Stimulated activated naive CD4-positive, alpha-beta T cell treated with Interleukin-2 at 50 U/mL for 16 hours (primary cell): ENCODE data around the gene NAV2.

ENCODE experiments used
- DNase-seq: peaks from one replicate; lab custom pipeline; 2025; lab: John Stamatoyannopoulos, UW

Gene NAV2

GRCh38 chr11:19683862-19684491, 28.7 kb upstream of the NAV2 start:
- no peak for DNase-seq

- DNase-seq, result no peak
Measured at GRCh38 chr11:19686234-19686633, 26.4 kb upstream of the NAV2 start.

GRCh38 chr11:19687392-19687791, 25.2 kb upstream of the NAV2 start:
- DNase-seq, result no peak

- DNase-seq, result no peak
Measured at GRCh38 chr11:19689281-19690000, 23.2 kb upstream of the NAV2 start.

GRCh38 chr11:19690885-19691284, 21.8 kb upstream of the NAV2 start:
- DNase-seq, result no peak

- no peak for DNase-seq
Measured at GRCh38 chr11:19691815-19692500, 20.7 kb upstream of the NAV2 start.

- DNase-seq, result no peak
Measured at GRCh38 chr11:19693146-19693545, 19.5 kb upstream of the NAV2 start.

- no peak for DNase-seq
Measured at GRCh38 chr11:19694796-19695345, 17.8 kb upstream of the NAV2 start.

GRCh38 chr11:19696073-19696472, 16.6 kb upstream of the NAV2 start:
- no peak for DNase-seq

GRCh38 chr11:19696904-19697303, 15.7 kb upstream of the NAV2 start:
- no peak for DNase-seq

- DNase-seq, result no peak
Measured at GRCh38 chr11:19697721-19698121, 14.9 kb upstream of the NAV2 start.

GRCh38 chr11:19698493-19699292, 13.9 kb upstream of the NAV2 start:
- DNase-seq, result no peak

- DNase-seq, result no peak
Measured at GRCh38 chr11:19701421-19701820, 11.2 kb upstream of the NAV2 start.

- DNase-seq, result no peak
Measured at GRCh38 chr11:19702620-19703019, 10.0 kb upstream of the NAV2 start.

GRCh38 chr11:19703211-19703610, 9.4 kb upstream of the NAV2 start:
- DNase-seq, result no peak

GRCh38 chr11:19704213-19704612, 8.4 kb upstream of the NAV2 start:
- no peak for DNase-seq

- no peak for DNase-seq
Measured at GRCh38 chr11:19705936-19706335, 6.7 kb upstream of the NAV2 start.

GRCh38 chr11:19711911-19712280, 741 bp upstream of the NAV2 start:
- DNase-seq, result peak; percentile 19

- no peak for DNase-seq
Measured at GRCh38 chr11:19713196-19714021, 772 bp downstream of the NAV2 start.

- DNase-seq, result no peak
Measured at GRCh38 chr11:19714022-19714386, 1.4 kb downstream of the NAV2 start.
